Middle frontal gyrus (tissue), 1 donor: ENCODE data around the gene LNPK.
"Not testable (repeated sequence)": the region's sequence is repeated elsewhere in the genome, so short reads cannot be mapped to it uniquely, and the experiment has no call there.

Source experiments
- DNase-seq: peaks from one replicate; pipeline ENCODE4 v3.0.0-alpha.2; 2015; ENCODE audit warnings: low spot score; ENCODE audit errors: extremely low spot score

LNPK gene

DNA sequence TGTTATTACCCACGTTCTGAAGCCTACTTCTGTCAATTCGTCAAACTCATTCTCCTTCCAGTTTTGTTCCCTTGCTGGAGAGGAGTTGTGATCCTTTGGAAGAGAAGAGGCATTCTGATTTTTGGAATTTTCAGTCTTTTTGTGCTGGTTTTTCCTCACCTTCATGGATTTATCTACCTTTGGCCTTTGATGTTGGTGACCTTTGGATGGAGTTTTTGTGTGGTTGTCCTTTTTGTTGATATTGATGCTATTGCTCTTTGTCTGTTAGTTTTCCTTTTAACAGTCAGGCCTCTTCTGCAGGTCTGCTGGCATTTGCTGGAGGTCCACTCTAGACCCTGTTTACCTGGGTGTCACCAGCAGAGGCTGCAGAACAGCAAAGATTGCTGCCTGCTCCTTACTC, 88.8 kb downstream of the LNPK start:
- not testable (repeated sequence) for DNase-seq

DNA sequence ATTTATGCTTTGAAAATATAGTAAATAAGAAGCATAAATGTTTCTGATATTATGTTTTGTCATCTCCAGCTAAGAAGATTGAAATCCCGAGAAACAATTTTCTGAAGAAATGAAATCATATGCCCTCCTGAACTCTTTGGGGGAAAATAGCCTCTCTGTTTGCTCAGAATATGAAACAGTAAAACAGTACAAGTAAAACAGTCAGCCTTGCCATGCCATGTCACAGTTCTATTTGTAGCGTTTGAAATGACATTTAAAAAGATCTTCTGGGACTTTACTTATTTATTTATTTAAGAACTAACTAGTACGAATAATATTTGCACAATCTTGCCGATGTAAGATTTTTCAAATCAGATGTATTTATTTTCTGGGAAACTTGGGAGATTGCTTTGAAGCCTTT, 98.0 kb downstream of the LNPK start:
- no peak for DNase-seq

GRCh38 chr2:175903384-175903936, 98.6 kb downstream of the LNPK start:
- DNase-seq = no peak

GRCh38 chr2:175895957-175896356, 106.1 kb downstream of the LNPK start:
- DNase-seq = not testable (repeated sequence)

DNA sequence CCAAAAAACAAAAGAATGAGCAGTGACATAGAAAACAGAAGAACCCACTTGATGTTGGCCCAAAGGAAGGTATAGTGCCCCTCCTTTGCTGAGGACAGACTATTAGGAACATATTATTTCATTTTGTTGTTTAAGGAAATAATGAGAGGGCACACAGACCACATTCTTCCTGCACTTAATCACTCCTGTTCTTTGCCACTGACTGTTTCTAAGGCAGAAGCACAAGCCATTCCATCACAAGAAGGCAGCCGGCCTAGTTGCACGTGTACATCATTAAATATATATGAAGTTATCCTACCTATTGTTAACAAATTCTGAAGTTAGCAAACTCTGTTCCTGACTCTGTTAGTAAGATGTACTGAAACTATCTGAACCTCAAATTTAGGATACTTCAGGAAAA, 110.0 kb downstream of the LNPK start:
- no peak for DNase-seq

- DNase-seq = no peak
Observed at GRCh38 chr2:175890636-175891242, 111.3 kb downstream of the LNPK start.

GRCh38 chr2:175889701-175890302, 112.3 kb downstream of the LNPK start:
- no peak for DNase-seq

DNA sequence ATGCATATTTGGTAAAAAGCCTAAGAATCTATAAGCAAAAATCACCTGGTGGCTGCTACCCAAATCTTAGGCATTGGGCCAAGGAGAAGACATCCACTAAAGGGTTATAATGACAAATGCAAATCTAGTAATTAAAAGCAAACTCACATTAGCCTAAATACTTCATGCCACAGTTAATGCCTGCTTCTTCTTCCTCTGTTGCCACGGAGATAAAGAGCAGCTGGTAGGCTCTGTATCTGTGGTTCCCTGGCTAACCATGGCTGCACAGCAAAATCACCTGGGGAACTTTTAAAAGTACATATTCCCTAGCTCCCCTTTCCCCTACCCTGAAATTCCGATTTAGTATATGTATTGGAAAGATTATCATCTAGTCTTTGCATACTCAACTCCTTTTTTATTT, 114.3 kb downstream of the LNPK start:
- no peak for DNase-seq

DNA sequence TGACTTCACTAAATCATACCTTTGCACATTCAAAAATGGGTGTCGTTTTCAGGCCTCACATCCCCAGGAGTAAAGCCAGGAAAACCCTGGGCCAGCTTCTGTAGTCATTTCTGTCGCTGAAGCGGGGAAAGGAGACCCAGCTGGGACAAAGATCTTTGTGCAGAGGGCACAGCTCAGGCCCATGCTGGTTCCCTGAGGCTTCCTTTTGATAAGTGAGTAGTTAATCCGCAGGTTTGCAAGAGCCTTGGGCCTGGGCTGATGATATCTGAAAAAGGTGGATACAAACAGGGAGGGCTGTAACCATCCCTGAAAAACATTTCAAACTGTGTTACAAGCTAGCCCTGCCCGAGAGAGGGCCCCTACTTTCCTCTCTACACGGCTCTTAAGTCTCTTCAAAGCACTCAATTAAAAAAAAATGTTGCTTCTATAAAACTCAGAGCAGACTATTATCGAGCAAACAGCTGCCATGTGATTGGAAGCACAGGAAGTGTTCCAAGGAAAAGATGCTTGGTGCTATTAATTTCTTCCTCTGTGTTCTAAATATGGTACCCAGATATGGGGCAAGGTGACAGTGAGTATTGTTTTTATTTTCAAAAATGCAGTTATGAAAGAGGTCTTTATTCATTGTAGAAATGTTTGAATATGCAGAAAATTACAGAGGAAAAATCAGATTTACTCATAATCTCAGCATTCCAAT, 117.2 kb downstream of the LNPK start:
- no peak for DNase-seq

DNA sequence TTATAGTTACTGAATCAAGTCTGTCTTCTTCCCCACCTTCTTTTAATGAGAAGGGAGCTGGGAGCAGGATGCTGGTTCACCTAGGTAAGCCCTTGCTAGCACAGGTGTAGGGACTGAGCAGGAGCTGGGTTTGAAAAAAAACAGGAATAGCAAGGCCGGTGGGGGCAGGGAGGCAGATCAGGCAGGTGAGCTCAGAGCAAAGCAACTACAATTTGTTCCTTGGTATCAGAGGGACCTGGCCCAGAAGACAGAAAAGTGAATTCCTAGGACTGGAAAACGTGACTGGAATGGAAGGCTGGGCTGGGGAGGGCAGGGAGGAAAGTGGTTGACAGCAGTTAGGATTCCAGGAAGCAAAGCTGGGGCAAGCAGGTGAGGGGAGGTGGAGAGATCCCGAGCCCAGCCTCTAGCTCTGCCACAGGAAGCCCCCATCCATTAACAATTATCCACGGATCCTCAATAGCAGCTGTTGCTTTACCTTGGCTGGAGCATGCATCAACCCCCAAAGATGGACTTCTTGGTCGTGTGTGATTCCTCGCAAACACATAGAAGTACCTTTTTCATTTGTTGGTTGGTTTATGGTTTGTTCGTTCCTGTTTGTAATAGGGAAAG, 118.4 kb downstream of the LNPK start:
- DNase-seq = no peak

DNA sequence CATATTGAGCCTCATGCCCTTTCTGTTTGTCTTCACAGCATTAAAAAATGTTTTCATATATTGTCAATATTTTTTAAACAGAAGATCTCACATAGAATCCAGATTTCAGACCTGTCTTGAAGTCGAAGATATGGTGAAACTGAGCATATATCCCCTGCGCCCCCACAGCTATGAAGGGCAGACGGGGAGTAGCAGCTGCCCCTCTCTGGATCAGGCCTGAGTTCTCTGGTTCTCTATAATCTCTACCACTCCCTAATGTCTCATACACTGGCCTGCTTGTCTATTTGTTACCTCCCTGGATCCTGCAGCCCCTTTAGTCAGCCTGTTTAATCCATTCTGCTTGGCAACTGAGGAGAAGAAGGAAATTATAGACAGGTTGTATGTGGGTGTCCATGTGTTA, 122.4 kb downstream of the LNPK start:
- DNase-seq = no peak

GRCh38 chr2:175877845-175878544, 124.1 kb downstream of the LNPK start:
- DNase-seq = no peak

DNA sequence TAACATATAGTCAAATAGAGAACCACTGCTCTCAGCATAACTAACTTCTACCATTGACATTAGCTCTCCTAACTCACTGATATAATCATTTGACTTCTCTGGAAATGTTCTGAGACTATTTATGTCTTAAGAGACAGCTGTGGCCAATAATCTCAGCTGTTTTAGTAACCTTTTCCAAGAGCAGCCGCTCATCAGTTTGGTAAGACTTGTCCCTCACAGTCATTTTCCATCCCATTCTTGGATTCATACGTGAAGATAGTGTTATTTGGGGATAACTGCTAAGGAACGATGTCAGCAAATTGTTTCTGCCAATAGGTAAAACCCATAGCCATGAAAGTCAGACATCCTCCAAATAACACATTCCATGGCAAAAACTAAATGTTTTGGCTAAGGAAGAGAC, 127.8 kb downstream of the LNPK start:
- no peak for DNase-seq
